Natural killer cell (primary cell): ENCODE data around the gene PCDHA7. TPM values are rescaled to one million over a fixed set of nuclear protein-coding genes. Genes with fewer than 3 reads are reported as not detected.
A peak's percentile ranks its signal among the peaks of the same experiment; 100 is the strongest.
"Not testable (repeated sequence)": the region's sequence is repeated elsewhere in the genome, so short reads cannot be mapped to it uniquely, and the experiment has no call there.

Experiments
- ATAC-seq, 3 donors: fragments of 150-1000 bp in 2 of 3; fragments of 200-7000 bp in 1 of 3; cut with Tn5 transposase; 1 replicate in 1 of 3; 2 replicates in 2 of 3; pipeline ENCODE4 v1.10.0; 2021; ENCODE audit warnings: mild to moderate bottlenecking in 2 of 3, moderate library complexity in 2 of 3
- DNase-seq, 2 donors: peaks; one replicate each; pipeline versions ENCODE4 v3.0.0 to v3.0.0-alpha.2; 2013 to 2021; ENCODE audit warnings: mixed read lengths in 1 of 2
- H3K27ac ChIP-seq: one replicate; pipeline ENCODE4 v1.5.1; 2013; ENCODE audit warnings: mild to moderate bottlenecking, low read length
- H3K27me3 ChIP-seq: one replicate; pipeline ENCODE4 v1.6.1; 2013; ENCODE audit warnings: low read length; ENCODE audit not compliant: control insufficient read depth, insufficient read depth
- H3K36me3 ChIP-seq: one replicate; pipeline ENCODE4 v1.6.1; 2013; ENCODE audit warnings: low read length; ENCODE audit not compliant: control insufficient read depth, insufficient read depth
- H3K4me1 ChIP-seq: one replicate; pipeline ENCODE4 v1.6.1; 2013; ENCODE audit warnings: low read length; ENCODE audit not compliant: control insufficient read depth, insufficient read depth
- H3K4me3 ChIP-seq: one replicate; pipeline ENCODE4 v1.5.1; 2013; ENCODE audit warnings: low read length
- H3K9me3 ChIP-seq: one replicate; pipeline ENCODE4 v1.6.1; 2013; ENCODE audit warnings: low read length; ENCODE audit not compliant: control insufficient read depth, insufficient read depth
- H3K27ac Mint-ChIP-seq, 2 donors: one replicate each; pipeline ENCODE4 v1.8.0; 2022; ENCODE audit warnings: mild to moderate bottlenecking in 2 of 2, mixed read lengths in 2 of 2, moderate library complexity in 1 of 2
- H3K27me3 Mint-ChIP-seq, 2 donors: one replicate each; pipeline ENCODE4 v1.8.0; 2022; ENCODE audit warnings: low read depth in 2 of 2, mixed read lengths in 2 of 2
- H3K36me3 Mint-ChIP-seq: one replicate; pipeline ENCODE4 v1.8.0; 2022; ENCODE audit warnings: mixed read lengths
- H3K4me1 Mint-ChIP-seq, 2 donors: one replicate each; pipeline ENCODE4 v1.8.0; 2022; ENCODE audit warnings: mixed read lengths in 2 of 2
- H3K4me3 Mint-ChIP-seq: one replicate; pipeline ENCODE4 v1.8.0; 2022; ENCODE audit warnings: mild to moderate bottlenecking, moderate library complexity, mixed read lengths
- H3K9me3 Mint-ChIP-seq, 2 donors: one replicate each; pipeline ENCODE4 v1.8.0; 2022; ENCODE audit warnings: mixed read lengths in 2 of 2
- whole genome bisulfite sequencing: methylation state at CpG from one replicate; pipeline ENCODE4 v1.1.7; 2013; ENCODE audit warnings: missing lambda C conversion rate; ENCODE audit not compliant: insufficient coverage; 5-methylcytosine and 5-hydroxymethylcytosine counted together
- intact Hi-C: fragments of 100-400 bp; cut with micrococcal nuclease; formaldehyde crosslinking; loops from one replicate; pipeline ENCODE4 v1.14.2; 2022
- total RNA-seq, 4 donors: library from RNA; stranded (reverse); fragments of 120-200 nt in 1 of 4; gene quantifications; one replicate each; pipeline versions ENCODE4 v1.2.3 to v1.2.4, GENCODE V29; 2013 to 2022
- TF ChIP-seq, protein P1 (sequence below): fragments of 200-600 bp; IDR thresholded peaks from one replicate; pipeline ENCODE4 v1.8.0; 2022; ENCODE audit warnings: antibody characterized with exemption

Gene PCDHA7
- total RNA-seq, 3 donors from 2014 or later (not counting 1 experiment from before 2014, with no cell fraction given), result not detected

DNA sequence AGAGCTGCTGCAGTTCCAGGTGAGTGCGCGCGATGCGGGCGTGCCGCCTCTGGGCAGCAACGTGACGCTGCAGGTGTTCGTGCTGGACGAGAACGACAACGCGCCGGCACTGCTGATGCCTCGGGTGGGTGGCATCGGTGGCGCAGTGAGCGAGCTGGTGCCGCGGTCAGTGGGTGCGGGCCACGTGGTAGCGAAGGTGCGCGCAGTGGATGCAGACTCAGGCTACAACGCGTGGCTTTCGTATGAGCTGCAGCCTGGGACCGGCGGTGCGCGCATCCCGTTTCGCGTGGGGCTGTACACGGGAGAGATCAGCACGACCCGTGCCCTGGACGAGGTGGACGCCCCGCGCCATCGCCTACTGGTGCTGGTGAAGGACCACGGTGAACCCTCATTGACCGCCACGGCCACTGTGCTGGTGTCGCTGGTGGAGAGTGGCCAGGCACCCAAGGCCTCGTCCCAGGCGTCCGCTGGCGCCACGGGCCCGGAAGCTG is 31.2 kb upstream of the PCDHA7 start:
- no peak overlapping the region for H3K27ac Mint-ChIP-seq
- H3K36me3 Mint-ChIP-seq, result peaks cover 5% of the 10 kb centered on the region
- Histone ChIP-seq H3K4me3 (no peak overlapping the region), H3K27ac (no peak overlapping the region), H3K36me3 (no peaks in the 10 kb centered on the region), H3K4me1 (no peaks in the 10 kb centered on the region), H3K27me3 (peaks cover 9% of the 10 kb centered on the region), H3K9me3 (peaks cover 23% of the 10 kb centered on the region)
- H3K4me3 Mint-ChIP-seq, result no peak overlapping the region
- H3K9me3 Mint-ChIP-seq, result peaks cover 2 to 4% of the 10 kb centered on the region in 2 donors
- DNase-seq (no peak), ATAC-seq (no peak)
- H3K4me1 Mint-ChIP-seq, result no peaks in the 10 kb centered on the region
- TF ChIP-seq, protein P1, sequence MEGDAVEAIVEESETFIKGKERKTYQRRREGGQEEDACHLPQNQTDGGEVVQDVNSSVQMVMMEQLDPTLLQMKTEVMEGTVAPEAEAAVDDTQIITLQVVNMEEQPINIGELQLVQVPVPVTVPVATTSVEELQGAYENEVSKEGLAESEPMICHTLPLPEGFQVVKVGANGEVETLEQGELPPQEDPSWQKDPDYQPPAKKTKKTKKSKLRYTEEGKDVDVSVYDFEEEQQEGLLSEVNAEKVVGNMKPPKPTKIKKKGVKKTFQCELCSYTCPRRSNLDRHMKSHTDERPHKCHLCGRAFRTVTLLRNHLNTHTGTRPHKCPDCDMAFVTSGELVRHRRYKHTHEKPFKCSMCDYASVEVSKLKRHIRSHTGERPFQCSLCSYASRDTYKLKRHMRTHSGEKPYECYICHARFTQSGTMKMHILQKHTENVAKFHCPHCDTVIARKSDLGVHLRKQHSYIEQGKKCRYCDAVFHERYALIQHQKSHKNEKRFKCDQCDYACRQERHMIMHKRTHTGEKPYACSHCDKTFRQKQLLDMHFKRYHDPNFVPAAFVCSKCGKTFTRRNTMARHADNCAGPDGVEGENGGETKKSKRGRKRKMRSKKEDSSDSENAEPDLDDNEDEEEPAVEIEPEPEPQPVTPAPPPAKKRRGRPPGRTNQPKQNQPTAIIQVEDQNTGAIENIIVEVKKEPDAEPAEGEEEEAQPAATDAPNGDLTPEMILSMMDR, result no peak
- WGBS, result 57% methylated on average over 53 of the region's 53 CpGs
- intact Hi-C loops, result no loop called here
- peaks cover 6 to 7% of the 10 kb centered on the region in 2 donors for H3K27me3 Mint-ChIP-seq

DNA sequence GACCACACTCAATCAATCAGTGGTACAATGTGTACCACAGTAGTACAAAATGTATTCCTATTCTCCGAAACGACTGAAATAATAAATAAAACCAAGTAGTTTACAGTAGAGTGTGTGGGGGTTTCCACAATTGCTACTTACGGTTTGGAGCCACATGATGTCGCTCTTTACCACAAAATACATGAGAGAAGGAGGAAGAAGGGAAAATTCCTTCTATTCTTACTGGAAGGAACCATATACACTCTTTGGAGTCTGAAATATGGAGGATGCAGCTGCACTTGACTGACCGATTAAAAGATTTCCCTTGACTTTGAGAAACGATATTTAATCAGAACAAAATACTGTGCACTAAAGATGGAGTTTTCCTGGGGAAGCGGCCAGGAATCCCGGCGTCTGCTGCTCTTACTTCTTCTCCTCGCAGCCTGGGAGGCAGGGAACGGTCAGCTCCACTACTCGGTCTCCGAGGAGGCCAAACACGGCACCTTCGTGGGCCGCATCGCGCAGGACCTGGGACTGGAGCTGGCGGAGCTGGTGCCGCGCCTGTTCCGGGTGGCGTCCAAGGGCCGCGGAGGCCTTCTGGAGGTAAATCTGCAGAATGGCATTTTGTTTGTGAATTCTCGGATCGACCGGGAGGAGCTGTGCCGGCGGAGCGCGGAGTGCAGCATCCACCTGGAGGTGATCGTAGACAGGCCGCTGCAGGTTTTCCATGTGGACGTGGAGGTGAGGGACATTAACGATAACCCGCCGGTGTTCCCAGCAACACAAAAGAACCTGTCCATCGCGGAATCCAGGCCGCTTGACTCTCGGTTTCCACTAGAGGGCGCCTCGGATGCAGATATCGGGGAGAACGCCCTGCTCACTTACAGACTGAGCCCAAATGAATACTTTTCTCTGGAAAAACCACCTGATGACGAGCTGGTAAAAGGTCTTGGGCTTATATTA is 27.0 kb upstream of the PCDHA7 start, which contains the start of gene PCDHA4:
Gene PCDHA4 (plus strand): TSS at position 235 of the 942 bp plus-strand sequence.
- H3K27ac Mint-ChIP-seq, result no peak within 1 kb of the TSS
- H3K27ac ChIP-seq, result no peak within 1 kb of the TSS
- H3K4me1 Mint-ChIP-seq, result no peaks in the 10 kb centered on the region
- ATAC-seq, result no peak
- 36% methylated on average over 44 of the region's 47 CpGs for WGBS
- peak in 1 of 2 donors; percentile 7 for DNase-seq
- peaks cover 4 to 6% of the 10 kb centered on the region in 2 donors for H3K9me3 Mint-ChIP-seq
- no peaks in the 10 kb centered on the region for H3K4me1 ChIP-seq
- TF ChIP-seq, protein P1, result no peak
- no peak within 1 kb of the TSS for H3K4me3 Mint-ChIP-seq
- intact Hi-C loops, result no loop called here
- H3K27me3 ChIP-seq, result no peaks in the 10 kb centered on the region
- no peak within 1 kb of the TSS for H3K4me3 ChIP-seq
- peaks cover 6 to 7% of the 10 kb centered on the region in 2 donors for H3K27me3 Mint-ChIP-seq
- H3K9me3 ChIP-seq, result peaks cover 20% of the 10 kb centered on the region
- H3K36me3 ChIP-seq, result no peaks in the 10 kb centered on the region
- peaks cover 5% of the 10 kb centered on the region for H3K36me3 Mint-ChIP-seq

DNA sequence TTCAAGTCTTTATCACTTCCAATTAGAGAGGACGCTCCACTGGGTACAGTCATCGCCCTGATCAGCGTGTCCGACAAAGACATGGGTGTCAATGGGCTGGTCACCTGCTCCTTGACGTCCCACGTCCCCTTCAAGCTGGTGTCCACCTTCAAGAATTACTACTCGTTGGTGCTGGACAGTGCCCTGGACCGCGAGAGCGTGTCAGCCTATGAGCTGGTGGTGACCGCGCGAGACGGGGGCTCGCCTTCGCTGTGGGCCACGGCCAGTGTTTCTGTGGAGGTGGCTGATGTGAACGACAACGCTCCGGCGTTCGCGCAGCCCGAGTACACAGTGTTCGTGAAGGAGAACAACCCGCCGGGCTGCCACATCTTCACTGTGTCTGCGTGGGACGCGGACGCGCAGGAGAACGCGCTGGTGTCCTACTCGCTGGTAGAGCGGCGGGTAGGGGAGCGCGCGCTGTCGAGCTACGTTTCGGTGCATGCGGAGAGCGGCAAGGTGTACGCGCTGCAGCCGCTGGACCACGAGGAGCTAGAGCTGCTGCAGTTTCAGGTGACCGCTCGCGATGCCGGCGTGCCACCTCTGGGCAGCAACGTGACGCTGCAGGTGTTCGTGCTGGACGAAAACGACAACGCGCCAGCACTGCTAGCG is 25.7 kb upstream of the PCDHA7 start:
- WGBS, result 67% methylated on average over 62 of the region's 62 CpGs
- H3K4me1 Mint-ChIP-seq, H3K4me3 ChIP-seq, intact Hi-C loops, H3K36me3 ChIP-seq, H3K27ac Mint-ChIP-seq, H3K4me3 Mint-ChIP-seq, ATAC-seq, H3K27me3 ChIP-seq, H3K4me1 ChIP-seq, H3K9me3 Mint-ChIP-seq, H3K27me3 Mint-ChIP-seq, DNase-seq, H3K27ac ChIP-seq: not testable (repeated sequence)
- peaks cover 10% of the 10 kb centered on the region for H3K9me3 ChIP-seq
- H3K36me3 Mint-ChIP-seq, result peaks cover 12% of the 10 kb centered on the region

DNA sequence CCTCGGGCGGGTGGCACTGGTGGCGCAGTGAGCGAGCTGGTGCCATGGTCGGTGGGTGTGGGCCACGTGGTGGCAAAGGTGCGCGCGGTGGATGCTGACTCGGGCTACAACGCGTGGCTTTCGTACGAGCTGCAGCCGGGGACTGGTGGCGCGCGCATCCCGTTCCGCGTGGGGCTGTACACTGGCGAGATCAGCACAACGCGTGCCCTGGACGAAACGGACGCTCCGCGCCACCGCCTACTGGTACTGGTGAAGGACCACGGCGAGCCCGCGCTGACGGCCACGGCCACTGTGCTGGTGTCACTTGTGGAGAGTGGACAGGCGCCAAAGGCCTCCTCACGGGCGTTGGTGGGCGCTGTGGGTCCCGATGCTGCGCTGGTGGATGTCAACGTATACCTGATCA is 25.2 kb upstream of the PCDHA7 start:
- H3K27ac ChIP-seq, result no peak overlapping the region
- intact Hi-C loops, result no loop called here
- no peak overlapping the region for H3K4me3 ChIP-seq
- DNase-seq, result no peak
- no peaks in the 10 kb centered on the region for H3K4me1 ChIP-seq
- TF ChIP-seq, protein P1, result no peak
- Mint-ChIP-seq H3K4me1 (no peaks in the 10 kb centered on the region), H3K27ac (no peak overlapping the region), H3K4me3 (no peak overlapping the region), H3K27me3 (peaks cover 5 to 6% of the 10 kb centered on the region in 2 donors), H3K36me3 (peaks cover 12% of the 10 kb centered on the region), H3K9me3 (peaks cover 6 to 7% of the 10 kb centered on the region in 2 donors)
- H3K27me3 ChIP-seq, result no peaks in the 10 kb centered on the region
- H3K9me3 ChIP-seq, result peaks cover 10% of the 10 kb centered on the region
- H3K36me3 ChIP-seq, result no peaks in the 10 kb centered on the region
- 71% methylated on average over 43 of the region's 43 CpGs for WGBS
- no peak for ATAC-seq
